Right lobe of liver (tissue), 4 donors: Measurements from ENCODE around the gene LCLAT1.

Experiments
- POLR2A ChIP-seq: fragments of 450-650 bp; IDR thresholded peaks from one replicate; pipeline ENCODE4 v1.6.1; 2017; ENCODE audit warnings: antibody characterized with exemption, mild to moderate bottlenecking
- TF ChIP-seq, protein P1 (sequence below), 4 donors: fragments of 200-600 bp in 3 of 4; fragments of 450-650 bp in 1 of 4; IDR thresholded peaks; one replicate each; pipeline versions ENCODE4 v1.5.1 to v1.8.0; 2016 to 2022; ENCODE audit warnings: antibody characterized with exemption in 4 of 4, mild to moderate bottlenecking in 2 of 4
- donor health status: DM: no; HTN: no; CAD: no.
- donor health status: DM: no; HTN: no; CAD: no.
- donor health status: DM: no; HTN: yes; CAD: no.

DNA sequence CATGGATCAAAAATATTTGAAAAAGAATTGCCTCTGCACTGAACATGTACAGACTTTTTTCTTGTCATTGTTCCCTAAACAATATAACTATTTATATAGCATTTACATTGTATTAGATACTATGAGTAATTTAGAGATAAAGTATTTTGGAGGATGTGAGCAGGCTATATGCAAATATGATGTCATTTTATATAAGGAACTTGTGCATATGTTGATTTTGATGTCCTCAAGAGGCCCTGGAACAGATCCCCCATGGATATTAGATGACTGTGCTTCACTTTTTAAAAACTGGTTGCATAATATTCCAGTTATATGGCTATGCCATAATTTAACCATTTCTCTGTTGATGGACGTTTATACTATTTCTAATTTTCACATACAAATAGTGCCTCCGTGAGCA lies 16.5 kb downstream of the LCLAT1 start:
- no peak for TF ChIP-seq POLR2A
- TF ChIP-seq, protein P1, sequence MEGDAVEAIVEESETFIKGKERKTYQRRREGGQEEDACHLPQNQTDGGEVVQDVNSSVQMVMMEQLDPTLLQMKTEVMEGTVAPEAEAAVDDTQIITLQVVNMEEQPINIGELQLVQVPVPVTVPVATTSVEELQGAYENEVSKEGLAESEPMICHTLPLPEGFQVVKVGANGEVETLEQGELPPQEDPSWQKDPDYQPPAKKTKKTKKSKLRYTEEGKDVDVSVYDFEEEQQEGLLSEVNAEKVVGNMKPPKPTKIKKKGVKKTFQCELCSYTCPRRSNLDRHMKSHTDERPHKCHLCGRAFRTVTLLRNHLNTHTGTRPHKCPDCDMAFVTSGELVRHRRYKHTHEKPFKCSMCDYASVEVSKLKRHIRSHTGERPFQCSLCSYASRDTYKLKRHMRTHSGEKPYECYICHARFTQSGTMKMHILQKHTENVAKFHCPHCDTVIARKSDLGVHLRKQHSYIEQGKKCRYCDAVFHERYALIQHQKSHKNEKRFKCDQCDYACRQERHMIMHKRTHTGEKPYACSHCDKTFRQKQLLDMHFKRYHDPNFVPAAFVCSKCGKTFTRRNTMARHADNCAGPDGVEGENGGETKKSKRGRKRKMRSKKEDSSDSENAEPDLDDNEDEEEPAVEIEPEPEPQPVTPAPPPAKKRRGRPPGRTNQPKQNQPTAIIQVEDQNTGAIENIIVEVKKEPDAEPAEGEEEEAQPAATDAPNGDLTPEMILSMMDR (IDR thresholded peaks at IDR 0.05): no peak
